Breast epithelium (tissue), 3 donors: ENCODE results near the gene BOLA2B.

ENCODE experiments used
- POLR2AphosphoS5 ChIP-seq, 3 donors: sonication (generic); formaldehyde crosslinking; IDR thresholded peaks; one replicate each; pipeline ENCODE4 v1.6.1; 2017; ENCODE audit warnings: antibody characterized with exemption in 3 of 3
- TF ChIP-seq, protein P1 (sequence below), 3 donors: fragments of 450-650 bp; IDR thresholded peaks; one replicate each; pipeline ENCODE4 v1.5.1; 2016 to 2017; ENCODE audit warnings: antibody characterized with exemption in 3 of 3, mild to moderate bottlenecking in 3 of 3, moderate library complexity in 3 of 3

DNA sequence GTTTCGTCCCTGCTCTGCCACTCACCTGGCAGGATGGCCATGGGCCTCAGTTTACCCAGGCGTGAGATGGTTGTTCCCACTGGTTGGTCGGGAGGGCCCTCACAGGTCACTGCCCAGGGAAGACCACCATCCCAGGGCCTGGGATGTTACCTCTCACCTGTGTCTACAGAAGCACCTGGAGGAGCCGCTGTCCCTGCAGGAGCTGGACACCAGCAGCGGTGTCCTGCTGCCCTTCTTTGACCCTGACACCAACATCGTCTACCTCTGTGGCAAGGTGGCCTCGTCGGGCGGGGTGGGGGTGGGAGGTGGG is 6.0 kb downstream of the BOLA2B start:
- TF ChIP-seq, protein P1, sequence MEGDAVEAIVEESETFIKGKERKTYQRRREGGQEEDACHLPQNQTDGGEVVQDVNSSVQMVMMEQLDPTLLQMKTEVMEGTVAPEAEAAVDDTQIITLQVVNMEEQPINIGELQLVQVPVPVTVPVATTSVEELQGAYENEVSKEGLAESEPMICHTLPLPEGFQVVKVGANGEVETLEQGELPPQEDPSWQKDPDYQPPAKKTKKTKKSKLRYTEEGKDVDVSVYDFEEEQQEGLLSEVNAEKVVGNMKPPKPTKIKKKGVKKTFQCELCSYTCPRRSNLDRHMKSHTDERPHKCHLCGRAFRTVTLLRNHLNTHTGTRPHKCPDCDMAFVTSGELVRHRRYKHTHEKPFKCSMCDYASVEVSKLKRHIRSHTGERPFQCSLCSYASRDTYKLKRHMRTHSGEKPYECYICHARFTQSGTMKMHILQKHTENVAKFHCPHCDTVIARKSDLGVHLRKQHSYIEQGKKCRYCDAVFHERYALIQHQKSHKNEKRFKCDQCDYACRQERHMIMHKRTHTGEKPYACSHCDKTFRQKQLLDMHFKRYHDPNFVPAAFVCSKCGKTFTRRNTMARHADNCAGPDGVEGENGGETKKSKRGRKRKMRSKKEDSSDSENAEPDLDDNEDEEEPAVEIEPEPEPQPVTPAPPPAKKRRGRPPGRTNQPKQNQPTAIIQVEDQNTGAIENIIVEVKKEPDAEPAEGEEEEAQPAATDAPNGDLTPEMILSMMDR (IDR thresholded peaks at IDR 0.05) = no peak
- no peak for TF ChIP-seq POLR2AphosphoS5 (IDR thresholded peaks at IDR 0.05)
